Ishikawa (cell line): ENCODE data around the gene RBM4.

Source experiments
- CEBPB ChIP-seq: IDR thresholded peaks from 2 replicates; pipeline ENCODE4 v1.6.1; 2012
- CREB1 ChIP-seq: IDR thresholded peaks from 2 replicates; pipeline ENCODE4 v1.6.1; 2012; ENCODE audit warnings: low read depth
- EGR1 ChIP-seq: IDR thresholded peaks from 2 replicates; pipeline ENCODE4 v1.6.1; 2012
- EP300 ChIP-seq: IDR thresholded peaks from 2 replicates; pipeline ENCODE4 v1.6.1; 2012; ENCODE audit warnings: borderline replicate concordance
- FOXM1 ChIP-seq: IDR thresholded peaks from 2 replicates; pipeline ENCODE4 v1.6.1; 2012; ENCODE audit warnings: low read depth, borderline replicate concordance
- MAX ChIP-seq: IDR thresholded peaks from 2 replicates; pipeline ENCODE4 v1.6.1; 2012
- NFIC ChIP-seq: IDR thresholded peaks from 2 replicates; pipeline ENCODE4 v1.6.1; 2012
- RAD21 ChIP-seq: IDR thresholded peaks from 2 replicates; pipeline ENCODE4 v1.6.1; 2012; ENCODE audit warnings: low read depth
- TAF1 ChIP-seq: IDR thresholded peaks from 2 replicates; pipeline ENCODE4 v1.6.1; 2012; ENCODE audit warnings: low read depth, mild to moderate bottlenecking
- TCF12 ChIP-seq: IDR thresholded peaks from 2 replicates; pipeline ENCODE4 v1.6.1; 2012; ENCODE audit warnings: low read depth
- TEAD4 ChIP-seq: IDR thresholded peaks from 2 replicates; pipeline ENCODE4 v1.6.1; 2012
- USF1 ChIP-seq: IDR thresholded peaks from 2 replicates; pipeline ENCODE4 v1.6.1; 2012
- YY1 ChIP-seq: IDR thresholded peaks from 2 replicates; pipeline ENCODE4 v1.6.1; 2012; ENCODE audit warnings: low read depth
- ZBTB7A ChIP-seq: IDR thresholded peaks from 2 replicates; pipeline ENCODE4 v1.6.1; 2012; ENCODE audit warnings: low read depth
- TF ChIP-seq, protein P1 (sequence below): IDR thresholded peaks from 2 replicates; pipeline ENCODE4 v1.6.1; 2012; ENCODE audit warnings: low read depth, mild to moderate bottlenecking

The RBM4 gene

DNA sequence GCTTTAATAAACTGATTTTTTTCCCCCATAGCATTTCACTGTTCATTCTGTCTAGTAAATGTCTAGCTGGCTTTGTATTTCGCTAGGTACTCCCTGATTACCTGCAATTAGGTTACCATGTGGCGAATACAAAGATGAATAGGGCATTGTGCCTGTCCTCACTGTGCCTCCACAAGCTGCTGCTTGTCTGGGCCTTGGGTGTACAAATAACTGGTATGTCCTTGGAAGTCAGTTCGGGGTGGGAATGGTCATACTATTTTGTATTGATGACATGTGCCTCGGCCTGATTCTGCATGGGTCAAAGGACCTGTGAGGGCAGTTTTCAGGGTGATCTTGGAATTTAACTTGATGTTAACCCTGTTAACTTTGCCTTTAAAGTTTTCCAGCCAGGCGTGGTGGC is 11.4 kb downstream of the RBM4 start:
- TF ChIP-seq MAX (no peak), TEAD4 (no peak), RAD21 (no peak), CREB1 (no peak), TCF12 (no peak), EGR1 (no peak)

GRCh38 chr11:66651016-66651415 is 12.5 kb downstream of the RBM4 start:
- TF ChIP-seq TEAD4: no peak
- TF ChIP-seq, protein P1, sequence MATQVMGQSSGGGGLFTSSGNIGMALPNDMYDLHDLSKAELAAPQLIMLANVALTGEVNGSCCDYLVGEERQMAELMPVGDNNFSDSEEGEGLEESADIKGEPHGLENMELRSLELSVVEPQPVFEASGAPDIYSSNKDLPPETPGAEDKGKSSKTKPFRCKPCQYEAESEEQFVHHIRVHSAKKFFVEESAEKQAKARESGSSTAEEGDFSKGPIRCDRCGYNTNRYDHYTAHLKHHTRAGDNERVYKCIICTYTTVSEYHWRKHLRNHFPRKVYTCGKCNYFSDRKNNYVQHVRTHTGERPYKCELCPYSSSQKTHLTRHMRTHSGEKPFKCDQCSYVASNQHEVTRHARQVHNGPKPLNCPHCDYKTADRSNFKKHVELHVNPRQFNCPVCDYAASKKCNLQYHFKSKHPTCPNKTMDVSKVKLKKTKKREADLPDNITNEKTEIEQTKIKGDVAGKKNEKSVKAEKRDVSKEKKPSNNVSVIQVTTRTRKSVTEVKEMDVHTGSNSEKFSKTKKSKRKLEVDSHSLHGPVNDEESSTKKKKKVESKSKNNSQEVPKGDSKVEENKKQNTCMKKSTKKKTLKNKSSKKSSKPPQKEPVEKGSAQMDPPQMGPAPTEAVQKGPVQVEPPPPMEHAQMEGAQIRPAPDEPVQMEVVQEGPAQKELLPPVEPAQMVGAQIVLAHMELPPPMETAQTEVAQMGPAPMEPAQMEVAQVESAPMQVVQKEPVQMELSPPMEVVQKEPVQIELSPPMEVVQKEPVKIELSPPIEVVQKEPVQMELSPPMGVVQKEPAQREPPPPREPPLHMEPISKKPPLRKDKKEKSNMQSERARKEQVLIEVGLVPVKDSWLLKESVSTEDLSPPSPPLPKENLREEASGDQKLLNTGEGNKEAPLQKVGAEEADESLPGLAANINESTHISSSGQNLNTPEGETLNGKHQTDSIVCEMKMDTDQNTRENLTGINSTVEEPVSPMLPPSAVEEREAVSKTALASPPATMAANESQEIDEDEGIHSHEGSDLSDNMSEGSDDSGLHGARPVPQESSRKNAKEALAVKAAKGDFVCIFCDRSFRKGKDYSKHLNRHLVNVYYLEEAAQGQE: no peak
- no peak for TF ChIP-seq FOXM1
- TF ChIP-seq EP300: no peak
- TF ChIP-seq USF1: no peak
- no peak for TF ChIP-seq NFIC
- no peak for TF ChIP-seq MAX
- TF ChIP-seq EGR1: no peak
- TF ChIP-seq TCF12: no peak
- TF ChIP-seq YY1: no peak
- no peak for TF ChIP-seq ZBTB7A
- no peak for TF ChIP-seq CEBPB
- no peak for TF ChIP-seq TAF1
- TF ChIP-seq RAD21: no peak
- no peak for TF ChIP-seq CREB1

DNA sequence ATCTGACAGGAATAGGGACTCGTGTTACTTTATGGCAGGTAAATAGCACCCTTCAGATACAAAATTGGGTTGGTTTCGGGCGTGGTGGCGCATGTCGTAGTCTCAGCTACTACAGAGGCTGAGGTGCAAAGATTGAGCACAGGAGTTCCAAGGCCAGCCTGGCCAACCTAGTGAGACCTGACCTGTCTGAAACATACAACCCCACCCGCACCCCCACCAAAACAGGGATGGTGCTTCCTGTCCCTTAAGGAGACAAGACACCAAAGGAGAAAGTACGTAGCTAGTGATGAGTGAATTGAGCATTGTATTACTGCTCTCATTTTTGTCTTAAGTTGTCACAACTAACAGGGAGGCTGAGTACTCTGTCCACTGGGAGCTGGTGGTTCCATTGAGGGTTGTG is 14.1 kb downstream of the RBM4 start:
- TF ChIP-seq MAX (no peak), CREB1 (no peak), USF1 (no peak), ZBTB7A (no peak), YY1 (no peak), TEAD4 (no peak), EGR1 (no peak), NFIC (no peak)

DNA sequence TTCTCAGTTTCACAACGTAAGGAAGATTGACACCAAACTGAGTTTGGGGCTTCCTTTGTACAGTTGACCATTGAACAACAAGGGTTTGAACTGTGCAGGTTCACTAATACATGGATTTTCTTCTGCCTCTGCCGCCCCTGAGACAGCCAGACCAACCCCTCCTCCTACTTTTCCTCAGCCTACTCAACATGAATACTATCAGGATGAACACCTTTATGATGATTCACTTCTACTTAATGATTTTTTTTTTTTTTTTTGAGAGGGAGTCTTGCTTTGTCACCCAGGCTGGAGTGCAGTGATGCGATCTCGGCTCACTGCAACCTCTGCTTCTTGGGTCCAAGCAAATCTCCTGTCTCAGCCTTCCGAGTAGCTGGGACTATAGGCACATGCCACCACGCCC is 14.6 kb downstream of the RBM4 start:
- no peak for TF ChIP-seq YY1

GRCh38 chr11:66659763-66660162 is 21.3 kb downstream of the RBM4 start:
- TF ChIP-seq CEBPB (no peak), TCF12 (no peak), CREB1 (no peak), NFIC (no peak), USF1 (no peak), FOXM1 (no peak), MAX (no peak), YY1 (no peak), EP300 (no peak), RAD21 (no peak), TAF1 (no peak), ZBTB7A (no peak), TEAD4 (no peak), EGR1 (no peak)
- TF ChIP-seq, protein P1: no peak

GRCh38 chr11:66663741-66664296 is 25.3 kb downstream of the RBM4 start:
- TF ChIP-seq USF1 (no peak), RAD21 (no peak), TAF1 (no peak), FOXM1 (no peak), EP300 (no peak), NFIC (no peak), EGR1 (no peak), YY1 (no peak), MAX (no peak)
- TF ChIP-seq, protein P1: no peak
